Iris pigment epithelial cell (primary cell): Measurements from ENCODE around the gene CLEC12A.
"Not testable (repeated sequence)": the region's sequence is repeated elsewhere in the genome, so short reads cannot be mapped to it uniquely, and the experiment has no call there.

Source experiments
- DNase-seq: peaks from one replicate; pipeline ENCODE4 v3.0.0-alpha.2; 2011; ENCODE audit warnings: low read depth

The CLEC12A gene

GRCh38 chr12:9973949-9974348, 2.7 kb downstream of the CLEC12A start:
- no peak for DNase-seq

- DNase-seq = not testable (repeated sequence)
These were observed 3.5 kb downstream of the CLEC12A start for GRCh38 chr12:9974731-9975130.

- DNase-seq = no peak
These were observed 4.4 kb downstream of the CLEC12A start for GRCh38 chr12:9975614-9976013.

- DNase-seq = not testable (repeated sequence)
These were observed 5.4 kb downstream of the CLEC12A start for GRCh38 chr12:9976626-9977025.

GRCh38 chr12:9977916-9978315, 6.7 kb downstream of the CLEC12A start:
- DNase-seq = peak; percentile 8

- no peak for DNase-seq
These were observed 8.9 kb downstream of the CLEC12A start for GRCh38 chr12:9980126-9980525.

- no peak for DNase-seq
These were observed 20.7 kb downstream of the CLEC12A start for GRCh38 chr12:9991876-9992275.

GRCh38 chr12:9992296-9992695, 21.1 kb downstream of the CLEC12A start:
- no peak for DNase-seq

- DNase-seq = no peak
These were observed 27.8 kb downstream of the CLEC12A start, which contains the start of gene CLEC1B for GRCh38 chr12:9999016-9999415. Gene CLEC1B, minus strand, starts transcription at chr12:9999121. Its CDS starts 21 bp downstream, at chr12:9999100.

GRCh38 chr12:10001171-10001776, 30.1 kb downstream of the CLEC12A start:
- DNase-seq = peak; percentile 71

GRCh38 chr12:10012630-10013330, 41.6 kb downstream of the CLEC12A start:
- DNase-seq = no peak

- DNase-seq = no peak
These were observed 44.2 kb downstream of the CLEC12A start for GRCh38 chr12:10015450-10015849.

GRCh38 chr12:10016881-10017280, 45.7 kb downstream of the CLEC12A start:
- peak; percentile 36 for DNase-seq

GRCh38 chr12:10018386-10018785, 47.2 kb downstream of the CLEC12A start:
- peak; percentile 46 for DNase-seq

- DNase-seq = no peak
These were observed 50.1 kb downstream of the CLEC12A start for GRCh38 chr12:10021342-10021741.

- DNase-seq = no peak
These were observed 54.0 kb downstream of the CLEC12A start for GRCh38 chr12:10025236-10025635.

- not testable (repeated sequence) for DNase-seq
These were observed 55.5 kb downstream of the CLEC12A start for GRCh38 chr12:10026666-10027065.

- DNase-seq = no peak
These were observed 56.1 kb downstream of the CLEC12A start for GRCh38 chr12:10027311-10027710.

GRCh38 chr12:10027721-10028120, 56.5 kb downstream of the CLEC12A start:
- peak; percentile 45 for DNase-seq

GRCh38 chr12:10030446-10030845, 59.2 kb downstream of the CLEC12A start, which contains the start of gene CLEC9A:
Gene CLEC9A, plus strand, starts transcription at chr12:10030682. Its CDS starts 22,006 bp downstream, at chr12:10052688.
- no peak for DNase-seq

- DNase-seq = peak; percentile 43
These were observed 60.1 kb downstream of the CLEC12A start for GRCh38 chr12:10031321-10031720.

GRCh38 chr12:10031771-10032175, 60.6 kb downstream of the CLEC12A start:
- DNase-seq = peak; percentile 89

GRCh38 chr12:10033783-10034545, 62.8 kb downstream of the CLEC12A start:
- peak; percentile 25 for DNase-seq
